ENCODE results near the gene GMDS.

DNA sequence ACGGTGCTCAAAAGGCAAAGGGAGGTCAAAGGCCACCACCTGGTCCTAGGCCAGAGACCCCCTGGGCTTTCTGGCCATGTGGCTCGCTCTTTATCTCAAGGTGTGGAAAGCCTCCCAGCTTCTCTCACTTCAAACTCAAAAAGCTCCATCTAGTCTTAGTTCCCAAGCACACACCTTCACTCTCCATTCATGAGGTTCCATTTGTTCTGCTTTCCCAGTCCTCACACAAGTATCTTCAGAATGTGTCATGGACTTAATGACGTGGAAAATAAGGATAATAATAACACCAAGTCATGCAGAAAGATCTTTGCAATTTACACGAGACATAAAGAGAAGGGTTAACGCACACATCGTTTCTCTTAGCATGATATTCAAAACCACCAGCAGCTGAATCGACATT, 219.3 kb downstream of the GMDS start:
- TF ChIP-seq CTCF (IDR thresholded peaks at IDR 0.05): no peak
- TF ChIP-seq POLR2A (IDR thresholded peaks at IDR 0.05): no peak
